HG02610 (cell line): Measurements from ENCODE around the gene FOXC1.

Experiments
- ATAC-seq: cut with Tn5 transposase; IDR thresholded peaks from one replicate; pipeline ENCODE4 v1.9.1; 2021; ENCODE audit warnings: mild to moderate bottlenecking, moderate library complexity; ENCODE audit not compliant: unreplicated experiment

FOXC1 gene

DNA sequence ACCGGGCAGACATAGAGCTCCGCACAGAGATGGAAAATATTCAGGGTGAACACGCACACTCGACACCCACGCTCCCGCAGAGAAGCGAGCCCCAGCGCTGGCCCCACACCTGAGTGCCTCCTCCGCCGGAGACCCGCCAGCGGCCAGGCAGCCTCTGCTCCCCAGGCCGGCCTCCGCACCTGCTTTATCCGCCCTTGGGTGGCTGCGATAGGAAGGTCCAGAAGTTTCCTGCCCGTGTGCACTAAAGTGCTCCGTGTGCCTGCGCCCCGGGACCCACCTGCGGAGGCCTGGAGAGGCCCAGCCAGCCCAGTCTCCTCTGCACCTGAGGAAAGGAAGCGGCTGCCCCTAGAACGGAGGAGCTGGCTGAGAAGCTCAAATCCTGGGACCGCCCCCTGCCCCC lies 10.8 kb upstream of the FOXC1 start:
- no peak for ATAC-seq

DNA sequence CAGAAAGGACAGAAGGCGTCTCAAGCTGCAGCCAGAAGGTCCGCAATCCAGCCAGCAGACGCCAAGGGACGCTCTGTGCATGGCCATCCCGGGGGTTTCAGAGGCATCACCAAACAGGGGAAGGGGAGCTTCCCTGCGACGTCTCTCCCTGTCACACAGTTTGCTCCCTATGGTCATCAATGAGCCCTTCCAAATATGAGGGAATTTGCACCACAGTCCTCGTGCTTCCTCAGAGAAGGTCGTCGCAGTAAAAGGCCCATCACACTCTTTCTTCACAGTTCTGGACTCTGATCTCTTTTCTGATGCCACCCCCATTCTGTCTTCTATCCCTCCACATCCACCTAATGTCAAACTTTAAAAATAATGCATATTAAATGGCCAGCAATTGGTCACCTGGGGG lies 10.2 kb upstream of the FOXC1 start:
- ATAC-seq: no peak

DNA sequence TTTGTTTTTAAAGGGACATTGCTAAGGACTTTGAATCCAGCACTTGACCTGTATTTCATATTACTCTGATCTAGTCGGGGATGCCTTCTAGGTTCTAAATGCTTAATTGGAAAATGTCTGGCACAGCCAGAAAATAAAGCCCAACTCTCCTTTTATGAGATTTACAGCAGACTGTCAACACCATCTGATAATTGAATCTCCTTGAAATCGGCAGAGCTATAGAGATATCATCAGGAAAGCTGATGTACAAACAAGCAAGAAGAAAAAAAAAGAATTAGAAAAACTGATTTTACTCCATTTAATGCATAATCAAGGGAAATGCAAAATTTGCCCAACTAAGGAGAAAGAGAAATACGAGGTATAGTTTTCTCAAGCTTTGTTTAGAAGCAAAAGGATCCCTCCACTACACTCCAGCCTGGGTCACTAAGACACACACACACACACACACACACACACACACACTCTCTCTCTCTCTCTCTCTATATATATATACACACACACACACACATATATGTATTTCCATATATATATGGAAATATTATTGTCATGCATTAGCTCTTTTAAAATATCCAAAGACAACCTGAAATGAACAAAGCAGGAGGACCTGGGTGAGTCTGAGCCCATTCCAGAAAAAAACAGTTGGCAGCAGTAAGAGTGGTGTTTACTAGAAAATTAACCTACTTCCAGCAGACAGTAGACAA lies 9.5 kb upstream of the FOXC1 start:
- no peak for ATAC-seq

DNA sequence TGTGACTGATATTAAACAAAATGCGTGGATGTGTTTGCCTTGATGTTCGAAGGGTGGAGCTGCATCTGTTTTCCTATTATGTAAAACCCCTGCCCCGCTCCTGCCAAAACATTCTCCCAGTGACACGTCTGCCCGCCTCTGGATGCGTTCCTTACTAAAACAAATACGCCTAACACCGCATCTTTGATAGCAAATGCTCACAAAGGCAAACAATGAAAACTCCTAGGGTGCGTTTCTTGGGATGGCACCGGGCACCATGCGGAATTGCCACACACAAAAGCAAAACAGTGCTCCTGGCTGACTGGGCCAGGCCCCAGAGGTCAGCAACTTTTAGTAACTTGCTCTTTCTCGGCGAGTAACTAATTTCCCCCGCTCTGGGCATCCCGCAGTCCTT lies 9.0 kb upstream of the FOXC1 start:
- no peak for ATAC-seq

DNA sequence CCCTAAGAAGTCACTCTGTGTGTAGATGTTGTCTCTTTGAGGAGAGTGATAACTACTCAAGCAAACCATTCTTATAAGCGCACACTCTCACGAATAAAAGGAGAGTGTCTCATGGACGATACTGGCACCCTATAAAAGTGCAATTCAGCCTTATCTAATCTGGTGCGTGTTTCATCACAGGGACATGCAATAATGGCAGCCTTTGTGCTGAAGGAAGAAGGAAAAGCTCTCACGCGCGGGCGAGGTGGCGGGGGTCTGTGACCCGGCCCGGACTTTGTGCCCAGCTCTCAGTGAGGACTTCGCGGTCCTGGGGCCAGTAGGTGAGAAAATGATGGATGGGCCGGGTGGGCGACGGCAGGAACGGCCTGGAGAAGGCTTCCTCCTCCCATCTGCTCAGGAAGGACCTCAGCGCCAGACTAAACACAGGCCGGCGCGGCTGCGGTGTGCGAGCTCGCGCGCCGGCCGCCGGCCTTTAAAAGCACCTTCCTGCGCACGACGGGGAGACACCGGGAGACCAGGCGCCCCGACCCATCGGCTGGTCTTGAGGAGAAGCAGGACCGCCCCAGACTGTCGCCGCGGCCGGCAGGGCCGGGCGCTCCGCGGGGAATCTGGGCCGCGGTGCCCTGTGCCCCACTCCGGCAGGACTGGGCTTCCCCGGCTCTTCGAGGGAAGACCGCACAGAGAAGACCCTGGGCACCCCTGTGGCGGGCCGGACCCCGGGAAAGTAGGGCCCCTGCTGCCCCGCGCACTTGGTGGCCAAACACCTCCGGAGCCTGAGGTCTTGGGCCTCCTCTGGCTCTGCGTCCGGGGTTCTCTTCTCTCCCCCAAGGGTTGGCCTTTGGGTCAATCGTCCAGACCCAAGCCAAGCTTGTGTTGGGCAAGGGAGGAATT lies 8.3 kb upstream of the FOXC1 start:
- no peak for ATAC-seq

DNA sequence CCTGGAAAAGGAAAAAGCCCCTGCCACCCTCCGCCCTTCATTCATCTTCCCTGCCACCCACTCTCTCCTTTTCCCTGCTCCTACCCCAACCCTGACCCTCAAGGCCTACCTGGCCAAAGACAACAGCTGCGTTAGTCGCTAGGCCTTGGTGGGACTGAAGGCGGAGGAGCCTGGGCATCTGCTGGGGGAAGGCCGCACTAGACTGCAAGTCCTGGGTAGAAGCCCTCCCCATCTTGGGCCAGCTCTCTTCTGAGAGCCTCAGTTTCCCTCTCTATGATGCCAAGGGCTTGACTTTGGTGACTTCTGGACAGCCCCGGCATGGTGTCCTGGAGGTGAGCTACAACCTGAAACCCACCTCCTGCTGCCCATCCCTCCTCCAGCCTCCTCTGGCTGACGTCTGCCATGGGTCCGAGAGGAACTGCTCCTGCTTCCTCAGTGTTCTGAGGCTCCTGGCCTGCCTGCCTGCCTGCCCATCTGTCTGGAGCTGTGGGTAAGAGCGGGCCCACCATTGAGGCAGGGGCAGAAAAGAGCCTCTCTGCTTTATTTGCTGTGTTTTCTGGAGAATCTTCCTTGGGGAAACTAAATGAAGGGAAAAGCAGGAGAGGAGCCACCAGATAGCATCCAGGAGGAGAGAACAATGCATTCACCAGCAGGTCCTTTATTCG lies 7.5 kb upstream of the FOXC1 start:
- ATAC-seq: no peak

DNA sequence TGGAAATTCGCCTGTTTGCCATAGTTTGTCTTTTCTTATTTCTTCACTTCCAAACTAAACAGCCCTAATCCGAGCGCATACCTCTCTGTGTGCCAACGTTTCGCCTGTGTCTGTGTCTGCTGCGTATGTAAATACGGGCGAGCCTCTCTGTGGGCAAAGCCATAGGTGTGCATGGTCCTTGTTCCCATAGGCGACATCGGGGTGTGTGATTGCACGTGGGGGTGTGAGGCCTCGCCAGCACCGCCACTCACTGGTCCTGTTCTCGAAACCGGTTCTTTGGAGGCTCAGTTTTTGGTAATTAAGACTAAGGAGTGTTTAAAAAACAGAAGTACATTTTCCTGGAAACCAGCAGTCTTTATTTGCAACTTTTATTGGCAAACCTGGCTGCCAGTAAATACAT lies 6.0 kb upstream of the FOXC1 start:
- ATAC-seq: no peak

DNA sequence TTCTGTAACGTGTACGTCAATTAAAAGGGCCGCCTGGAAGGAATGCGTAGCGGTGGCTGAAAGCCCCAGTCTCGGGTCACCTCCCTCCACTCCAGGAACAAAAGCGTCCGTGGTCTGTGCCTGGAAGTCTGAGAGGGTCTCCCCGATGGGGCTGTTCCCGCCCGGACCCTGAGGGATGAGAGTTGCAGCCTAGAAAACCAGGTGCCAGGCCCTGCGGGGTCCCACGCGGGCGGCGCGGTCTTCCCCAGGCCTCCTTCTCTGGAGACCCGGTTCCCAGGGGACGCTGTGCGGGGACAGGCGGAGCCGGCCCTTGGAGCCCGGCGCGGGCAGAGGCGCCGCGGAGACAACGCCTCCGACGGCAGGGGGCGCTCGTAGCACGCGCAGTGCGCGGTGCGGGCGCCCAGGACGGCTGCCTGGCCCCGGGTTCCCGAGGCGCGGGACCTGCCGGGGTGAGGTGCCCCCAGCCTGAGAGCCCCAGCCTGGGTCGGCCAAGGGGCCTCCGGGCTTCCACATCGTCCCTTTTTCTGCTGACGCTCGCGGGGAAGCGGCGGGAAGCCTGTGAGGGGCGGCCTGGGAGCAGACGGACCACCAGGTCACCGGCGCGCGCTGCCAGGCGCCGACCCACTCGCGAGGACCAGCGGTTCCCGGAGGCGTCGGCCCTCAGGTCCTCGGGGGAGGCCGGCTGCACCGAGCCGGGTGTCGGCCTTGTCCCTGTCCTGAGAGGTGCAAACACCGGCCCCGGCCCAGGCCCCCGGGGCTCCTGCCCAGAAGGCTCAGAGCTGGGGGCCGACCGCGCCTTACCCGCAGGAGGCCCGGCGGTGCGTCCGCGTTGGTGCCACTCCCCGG lies 5.3 kb upstream of the FOXC1 start:
- peak; percentile 70 for ATAC-seq

DNA sequence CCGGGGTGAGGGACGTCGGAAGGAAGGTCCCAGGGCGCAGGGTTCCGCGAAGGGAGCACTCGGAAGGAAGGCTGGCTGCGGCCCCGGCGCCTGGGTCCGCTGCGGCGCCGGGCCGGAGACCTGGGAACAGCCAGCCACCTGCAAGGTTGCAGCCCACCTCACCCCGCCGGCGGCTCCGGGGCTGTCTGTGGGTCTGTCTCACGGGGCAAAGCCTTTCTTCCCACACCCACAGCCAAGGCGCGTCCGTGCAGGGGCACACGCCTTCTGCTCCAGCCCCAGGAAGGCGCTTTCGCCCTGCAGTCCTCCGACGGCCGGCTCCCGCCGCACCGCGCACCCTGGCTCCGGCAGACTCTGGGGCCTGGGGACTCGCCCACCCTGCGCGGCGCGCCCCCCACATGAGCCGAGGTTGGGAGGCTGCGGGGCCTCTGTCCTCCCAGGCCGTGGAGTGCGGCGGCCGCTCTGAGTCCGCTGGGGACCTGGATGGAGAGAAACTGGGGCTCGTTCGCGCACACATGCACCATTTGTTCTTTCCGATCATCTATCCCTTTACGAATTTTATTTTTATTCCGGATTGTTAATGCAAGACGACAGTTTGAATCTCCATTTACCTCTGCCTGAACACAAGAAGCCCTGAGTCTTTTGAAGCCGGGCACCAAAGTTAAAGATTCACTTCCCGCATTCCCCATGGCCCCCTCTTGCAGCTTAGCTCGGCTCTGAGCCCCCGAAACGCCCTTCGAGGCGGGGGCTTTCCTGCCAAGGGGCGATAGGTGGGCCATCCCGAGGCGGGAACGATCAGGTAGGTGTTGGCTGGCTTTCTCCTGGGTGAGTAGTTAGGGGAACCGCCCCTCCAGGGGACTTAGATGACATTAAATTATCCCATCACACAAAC lies 4.5 kb upstream of the FOXC1 start:
- ATAC-seq: peak; percentile 10

DNA sequence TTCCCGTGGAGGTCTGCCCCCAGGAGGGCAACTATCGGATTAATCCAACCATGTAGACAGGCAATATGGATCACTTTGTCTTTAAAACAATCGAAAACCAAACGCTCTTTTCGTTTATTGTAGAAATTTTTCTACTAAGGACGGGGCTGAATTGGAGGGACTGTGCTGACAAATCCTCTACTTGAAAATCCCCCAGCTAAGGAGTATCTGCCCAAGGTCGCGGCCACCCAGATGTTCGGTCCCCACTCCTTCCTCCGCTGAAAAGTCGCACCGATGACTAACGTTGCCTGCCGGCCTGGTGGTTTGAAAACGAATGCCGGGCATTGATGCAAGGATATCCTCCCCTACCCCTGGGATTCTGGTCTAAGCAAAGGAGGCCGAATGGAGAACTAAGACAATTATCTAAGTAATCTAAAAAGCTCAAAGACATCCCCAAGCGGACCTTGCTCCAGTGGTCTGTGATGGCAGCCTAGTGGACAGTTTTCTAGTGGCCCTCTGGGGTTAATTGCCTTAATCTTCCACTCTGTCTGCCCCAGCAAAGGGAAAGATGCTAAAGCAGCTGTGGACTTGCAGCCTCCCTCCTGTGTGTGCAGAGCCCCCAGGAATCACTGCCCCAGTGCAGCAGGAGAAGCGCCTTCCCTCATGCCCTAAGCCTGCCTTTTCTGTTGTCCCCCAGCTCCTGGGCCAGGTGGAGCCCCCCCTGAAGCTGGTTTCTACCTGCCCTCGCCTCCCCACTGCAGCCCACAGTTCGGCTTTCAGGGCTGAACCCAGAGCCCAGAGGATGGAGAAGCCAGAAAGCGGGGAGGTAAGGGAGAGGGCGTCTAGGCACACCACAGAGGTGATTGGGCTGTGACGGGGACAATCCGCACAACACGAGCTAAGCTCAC lies 3.6 kb upstream of the FOXC1 start:
- no peak for ATAC-seq

DNA sequence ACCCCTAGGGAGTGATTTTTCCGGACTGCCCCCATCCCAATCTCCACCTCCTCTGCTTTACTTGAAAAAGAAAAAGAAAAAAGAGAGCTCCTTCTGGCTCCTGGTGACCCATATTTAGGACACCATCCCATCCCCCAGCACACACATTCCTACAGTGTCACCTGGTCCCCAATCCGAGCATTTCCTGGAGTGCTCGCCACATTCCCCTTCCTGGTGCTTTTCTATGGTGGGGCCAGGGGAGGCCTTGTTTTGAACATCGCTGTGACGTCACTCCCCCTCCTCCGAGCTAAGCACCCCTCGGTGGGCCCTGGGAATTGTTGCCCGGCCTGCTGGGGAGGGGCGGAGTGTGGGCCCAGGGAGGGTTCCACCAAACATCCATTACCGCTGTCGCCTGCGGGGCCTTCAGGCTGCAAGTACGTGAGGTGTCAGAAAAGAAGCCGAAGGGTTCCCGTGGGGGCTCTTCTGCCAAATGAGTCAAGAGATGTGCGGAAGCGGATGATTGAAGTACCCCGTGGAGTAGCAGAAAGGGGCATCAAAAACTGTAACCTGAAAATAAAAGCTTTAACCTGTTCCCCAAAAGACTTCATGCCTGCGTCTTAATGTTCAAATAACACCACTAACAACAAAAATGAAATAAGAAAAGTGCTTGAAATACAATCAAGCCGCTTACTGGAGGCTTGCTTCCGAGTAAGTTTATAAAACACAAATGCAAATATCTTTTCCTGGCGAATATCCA lies 2.8 kb upstream of the FOXC1 start:
- ATAC-seq: no peak

DNA sequence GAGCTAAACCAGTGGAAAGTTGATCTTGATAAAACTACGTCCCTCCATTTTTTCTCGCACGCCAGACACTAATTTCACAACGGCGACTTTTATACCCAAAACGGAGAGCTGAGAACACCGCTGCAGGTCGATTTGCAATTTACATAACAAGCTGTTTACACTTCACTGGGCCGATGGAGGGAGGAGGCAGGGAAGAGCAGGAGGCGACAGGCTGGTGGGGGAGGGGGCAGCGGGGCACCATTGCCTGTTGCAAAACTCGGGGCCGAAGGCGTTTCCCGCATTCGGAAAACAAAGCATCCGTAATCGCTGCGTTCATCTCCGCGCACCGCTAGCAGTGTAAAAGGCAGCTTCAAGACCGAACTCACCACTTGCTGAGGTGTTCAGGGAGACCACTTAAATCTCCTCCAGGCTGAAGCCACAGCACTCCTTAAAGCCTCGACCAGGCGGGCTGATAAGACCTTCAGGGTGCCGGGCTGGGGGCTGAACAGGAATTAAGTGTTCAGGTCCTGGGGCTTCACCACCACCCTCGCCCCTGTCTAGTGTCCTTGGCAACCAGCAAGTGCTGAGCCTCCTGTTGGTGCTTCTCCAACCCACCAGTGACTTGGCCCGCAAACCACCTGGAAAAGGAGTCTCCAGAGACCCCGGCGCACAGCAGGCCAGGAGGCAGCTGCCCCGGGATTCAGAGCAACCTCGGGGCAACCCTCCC lies 2.0 kb upstream of the FOXC1 start:
- ATAC-seq: no peak

DNA sequence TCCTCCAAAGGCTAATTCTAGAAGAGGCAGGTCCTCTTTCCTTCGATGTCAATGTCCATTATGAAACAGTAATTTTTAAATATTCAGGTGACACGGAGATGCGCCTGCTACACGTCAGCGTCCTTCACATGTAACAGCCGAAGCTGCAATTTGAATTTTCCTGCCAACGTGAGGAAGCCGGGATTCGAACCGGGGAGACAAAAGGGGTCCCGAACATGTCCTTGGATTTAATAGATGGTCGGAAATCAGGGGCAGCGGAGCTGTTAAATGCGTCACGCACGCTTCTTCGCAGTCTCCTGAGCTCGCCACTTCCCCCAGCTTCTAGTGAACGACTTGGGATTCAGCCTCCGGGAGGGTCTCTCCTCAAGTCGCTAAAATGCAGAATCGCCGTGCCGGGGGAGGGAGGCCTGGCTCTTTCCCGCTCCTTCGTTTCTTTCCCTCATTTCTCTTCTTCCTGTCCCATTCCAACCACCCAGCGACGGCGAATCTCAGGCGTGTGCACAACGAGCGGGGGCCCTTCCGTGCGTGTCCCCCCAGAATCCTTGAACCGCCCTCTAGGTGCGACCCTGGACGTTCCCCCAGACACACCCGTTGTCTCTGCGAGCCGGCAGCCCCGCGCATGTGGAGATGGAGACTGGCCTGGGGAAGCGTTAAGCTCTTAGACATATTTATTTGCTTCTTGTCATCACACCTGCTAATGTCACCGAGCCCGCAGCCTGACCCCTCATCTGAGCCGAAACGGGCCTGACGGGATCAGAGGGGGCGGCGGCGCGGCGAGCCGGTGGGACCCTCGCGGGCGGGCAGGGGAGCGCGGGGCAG lies 1.3 kb upstream of the FOXC1 start:
- ATAC-seq: no peak

DNA sequence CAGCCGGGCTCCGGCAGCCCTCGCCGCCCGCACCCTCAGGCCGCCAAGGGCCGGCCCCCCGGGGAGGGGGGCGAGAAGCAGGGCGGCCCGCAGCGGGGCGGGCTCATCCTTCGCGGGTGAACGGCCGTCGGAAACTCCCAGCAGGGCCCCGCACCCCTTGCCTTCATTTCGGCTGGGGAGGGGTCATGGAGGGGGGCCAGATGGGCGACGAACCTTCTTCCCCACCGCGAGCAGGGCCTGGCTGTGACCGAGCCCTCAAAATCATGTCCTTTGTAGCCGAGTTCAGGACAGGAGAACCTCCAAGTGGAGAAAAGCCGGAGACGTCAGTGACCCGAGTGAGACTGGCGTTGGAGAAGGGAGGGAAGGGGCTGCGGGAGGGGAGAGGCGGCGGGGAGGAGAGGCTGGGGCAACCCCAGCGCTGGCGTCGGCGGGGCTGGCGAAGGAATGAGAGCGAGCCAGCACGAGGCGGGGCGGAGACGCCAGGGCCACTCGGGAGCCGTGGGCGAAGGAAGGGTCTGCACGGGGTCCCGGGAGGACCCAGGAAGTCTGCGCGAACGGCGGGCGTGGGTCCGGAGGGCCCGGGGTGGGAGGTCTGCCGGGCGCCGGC lies 571 bp upstream of the FOXC1 start:
- ATAC-seq: no peak

DNA sequence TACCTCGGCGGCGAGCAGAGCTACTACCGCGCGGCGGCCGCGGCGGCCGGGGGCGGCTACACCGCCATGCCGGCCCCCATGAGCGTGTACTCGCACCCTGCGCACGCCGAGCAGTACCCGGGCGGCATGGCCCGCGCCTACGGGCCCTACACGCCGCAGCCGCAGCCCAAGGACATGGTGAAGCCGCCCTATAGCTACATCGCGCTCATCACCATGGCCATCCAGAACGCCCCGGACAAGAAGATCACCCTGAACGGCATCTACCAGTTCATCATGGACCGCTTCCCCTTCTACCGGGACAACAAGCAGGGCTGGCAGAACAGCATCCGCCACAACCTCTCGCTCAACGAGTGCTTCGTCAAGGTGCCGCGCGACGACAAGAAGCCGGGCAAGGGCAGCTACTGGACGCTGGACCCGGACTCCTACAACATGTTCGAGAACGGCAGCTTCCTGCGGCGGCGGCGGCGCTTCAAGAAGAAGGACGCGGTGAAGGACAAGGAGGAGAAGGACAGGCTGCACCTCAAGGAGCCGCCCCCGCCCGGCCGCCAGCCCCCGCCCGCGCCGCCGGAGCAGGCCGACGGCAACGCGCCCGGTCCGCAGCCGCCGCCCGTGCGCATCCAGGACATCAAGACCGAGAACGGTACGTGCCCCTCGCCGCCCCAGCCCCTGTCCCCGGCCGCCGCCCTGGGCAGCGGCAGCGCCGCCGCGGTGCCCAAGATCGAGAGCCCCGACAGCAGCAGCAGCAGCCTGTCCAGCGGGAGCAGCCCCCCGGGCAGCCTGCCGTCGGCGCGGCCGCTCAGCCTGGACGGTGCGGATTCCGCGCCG lies 994 bp downstream of the FOXC1 start:
- peak; percentile 13 for ATAC-seq

DNA sequence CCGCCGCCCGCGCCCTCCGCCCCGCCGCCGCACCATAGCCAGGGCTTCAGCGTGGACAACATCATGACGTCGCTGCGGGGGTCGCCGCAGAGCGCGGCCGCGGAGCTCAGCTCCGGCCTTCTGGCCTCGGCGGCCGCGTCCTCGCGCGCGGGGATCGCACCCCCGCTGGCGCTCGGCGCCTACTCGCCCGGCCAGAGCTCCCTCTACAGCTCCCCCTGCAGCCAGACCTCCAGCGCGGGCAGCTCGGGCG lies 1.5 kb downstream of the FOXC1 start:
- ATAC-seq: no peak
